NCI-H1930 (cell line): ENCODE measurements around the gene LCP2.

Source experiments
- DNase-seq, 2 experiments: peaks; one replicate each; lab custom pipeline; 2025; lab: John Stamatoyannopoulos, UW

LCP2 gene

DNA sequence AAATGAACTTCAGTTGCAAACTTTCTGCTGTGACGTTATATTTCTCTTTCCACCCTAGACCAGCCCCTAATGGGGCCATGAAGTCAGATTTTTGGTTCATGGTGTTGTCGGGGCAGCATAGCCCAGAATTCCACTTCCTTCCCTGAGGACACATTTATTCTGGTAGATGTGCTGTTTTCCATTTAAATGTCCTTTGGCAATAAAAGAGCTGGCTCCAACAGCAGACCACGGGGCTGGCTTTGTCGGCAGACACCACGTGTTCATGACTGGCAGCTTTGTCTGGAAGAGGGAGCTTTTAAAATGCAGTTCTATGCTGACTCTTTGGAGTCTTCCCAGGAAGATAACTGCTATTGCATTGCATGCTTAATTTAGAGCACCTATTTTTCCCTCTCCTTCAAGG is 17.6 kb upstream of the LCP2 start:
- no peak for DNase-seq

DNA sequence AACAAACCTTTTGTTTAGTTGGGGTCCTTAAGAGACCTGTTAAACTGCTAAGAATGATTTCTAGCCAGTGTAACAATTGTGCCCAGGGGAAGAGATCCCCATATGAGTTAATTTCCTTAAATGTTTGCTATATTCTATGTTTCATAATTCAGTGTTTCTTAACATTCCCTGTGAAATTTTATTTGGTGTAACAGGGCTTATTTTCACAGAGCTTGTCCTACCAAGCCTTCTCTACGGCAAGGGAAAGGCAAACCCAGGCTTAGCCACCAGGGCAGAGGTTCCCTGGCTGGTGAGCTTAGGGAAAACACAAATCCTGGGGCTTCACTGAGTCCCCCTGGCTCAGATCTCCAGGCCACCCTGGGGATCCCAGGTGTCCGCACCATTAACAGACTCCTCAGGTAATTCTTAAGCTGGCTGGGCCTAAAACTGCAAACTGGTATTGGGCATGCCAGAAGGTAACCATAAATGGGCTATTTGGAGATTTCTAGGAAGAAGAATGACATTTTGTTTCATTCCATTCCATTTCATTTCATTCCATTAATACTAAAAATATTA is 17.0 kb upstream of the LCP2 start:
- no peak for DNase-seq

DNA sequence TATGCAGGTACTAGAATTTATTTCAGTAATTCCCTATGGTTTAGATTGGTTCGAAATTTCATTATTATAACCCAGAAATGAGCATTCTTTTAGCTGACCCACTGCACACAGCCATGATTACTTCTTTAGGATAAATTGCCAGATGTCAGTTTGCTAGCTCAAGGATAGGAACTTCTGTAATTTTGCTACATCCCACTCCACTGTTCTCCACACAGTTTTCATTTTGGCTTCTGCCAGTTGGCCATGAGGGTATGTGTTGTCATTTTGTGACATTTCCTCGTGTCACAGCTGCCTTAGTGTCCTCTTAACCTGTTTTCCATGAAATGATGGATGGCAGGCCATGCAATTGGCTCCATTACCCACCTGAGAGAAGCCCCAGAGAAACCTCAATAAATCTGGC is 16.2 kb upstream of the LCP2 start:
- no peak for DNase-seq

DNA sequence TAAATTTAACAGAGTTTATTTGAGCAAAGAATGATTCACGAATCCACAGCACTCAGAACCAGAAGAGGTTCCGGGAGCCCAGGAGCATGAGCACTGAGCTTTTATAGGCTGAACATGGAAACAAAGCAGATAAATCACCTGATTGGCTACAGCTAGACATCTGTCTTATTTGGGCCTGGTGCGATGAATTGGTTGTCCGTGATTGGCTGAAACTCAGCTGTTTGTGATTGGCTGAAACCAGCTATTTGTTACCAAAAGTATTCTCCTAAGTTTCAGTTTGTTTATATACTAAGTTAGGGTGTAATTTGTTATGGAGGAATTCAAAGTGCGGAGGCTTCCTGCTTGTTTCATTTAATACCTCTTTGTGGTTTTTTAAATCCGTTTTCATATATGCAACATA is 15.8 kb upstream of the LCP2 start:
- DNase-seq, result no peak

DNA sequence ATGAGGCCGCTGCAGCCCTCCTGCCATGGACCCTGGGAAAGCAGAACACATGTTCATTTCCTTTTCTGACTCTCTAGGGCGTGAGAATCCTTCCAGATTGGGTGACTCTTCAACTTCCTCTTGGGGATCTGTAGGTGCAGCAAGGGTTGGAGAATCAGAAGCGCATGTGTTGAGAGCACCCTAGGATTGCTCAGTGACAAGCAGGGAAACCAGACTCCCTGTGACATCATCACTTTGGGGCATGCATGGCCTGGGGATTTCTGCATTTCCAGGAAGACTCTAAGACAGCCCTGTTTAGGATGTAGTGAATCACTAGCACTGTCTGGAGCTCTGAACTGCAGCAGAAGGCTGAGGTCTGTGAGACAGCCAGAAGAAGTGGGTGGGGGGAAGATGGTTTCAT is 15.1 kb upstream of the LCP2 start:
- no peak for DNase-seq

DNA sequence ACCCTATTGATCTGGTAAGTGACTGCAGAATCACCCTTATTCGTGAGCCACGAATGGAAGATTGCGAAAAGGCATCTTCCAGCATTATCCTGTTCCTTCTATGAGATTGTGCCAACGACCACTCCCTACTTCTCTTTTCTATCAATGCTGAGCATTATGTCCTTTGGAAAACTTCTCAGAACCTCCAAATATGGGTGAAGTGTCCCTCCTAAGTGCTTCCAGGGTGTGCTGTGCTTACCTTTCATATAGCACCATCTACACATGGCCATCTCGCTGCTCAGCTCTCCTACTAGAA is 14.7 kb upstream of the LCP2 start:
- no peak for DNase-seq

DNA sequence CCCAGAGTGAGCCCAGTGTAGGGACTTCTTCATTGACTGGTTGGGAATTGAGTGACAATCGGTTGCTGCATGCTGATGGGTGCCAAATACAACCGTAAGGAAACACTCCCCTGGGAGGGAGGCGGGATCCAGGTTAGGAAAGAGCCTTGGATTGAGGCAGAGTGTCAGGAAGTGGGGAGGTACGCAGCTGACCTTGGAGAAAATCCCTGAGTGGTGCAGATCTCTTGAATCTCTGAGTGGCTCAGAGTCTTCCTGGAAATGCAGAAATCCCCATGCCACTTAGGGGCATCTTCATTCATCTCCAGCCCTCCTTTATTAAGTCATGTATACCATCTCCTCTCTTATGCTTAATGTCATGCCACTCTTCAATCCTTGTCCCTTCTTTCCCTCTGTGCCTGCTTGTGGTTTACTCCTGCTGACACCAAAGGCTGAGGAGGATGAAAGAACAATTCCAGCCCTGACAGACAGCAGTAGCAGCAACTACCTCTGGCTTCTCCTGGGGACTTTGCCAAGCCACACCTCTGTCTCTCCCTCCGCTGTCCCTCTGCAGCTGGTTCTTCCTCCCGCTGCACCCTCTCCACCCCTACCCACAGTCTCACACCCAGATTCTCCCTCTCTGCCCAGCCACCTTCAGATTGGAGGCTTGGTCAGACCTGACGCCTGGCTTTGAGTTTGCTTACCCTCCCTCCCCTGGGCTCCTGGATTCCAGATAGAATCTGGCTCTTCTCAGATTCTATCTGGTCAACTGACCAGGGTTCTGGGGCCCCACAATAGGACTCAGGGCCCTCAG is 14.1 kb upstream of the LCP2 start:
- DNase-seq, result no peak

DNA sequence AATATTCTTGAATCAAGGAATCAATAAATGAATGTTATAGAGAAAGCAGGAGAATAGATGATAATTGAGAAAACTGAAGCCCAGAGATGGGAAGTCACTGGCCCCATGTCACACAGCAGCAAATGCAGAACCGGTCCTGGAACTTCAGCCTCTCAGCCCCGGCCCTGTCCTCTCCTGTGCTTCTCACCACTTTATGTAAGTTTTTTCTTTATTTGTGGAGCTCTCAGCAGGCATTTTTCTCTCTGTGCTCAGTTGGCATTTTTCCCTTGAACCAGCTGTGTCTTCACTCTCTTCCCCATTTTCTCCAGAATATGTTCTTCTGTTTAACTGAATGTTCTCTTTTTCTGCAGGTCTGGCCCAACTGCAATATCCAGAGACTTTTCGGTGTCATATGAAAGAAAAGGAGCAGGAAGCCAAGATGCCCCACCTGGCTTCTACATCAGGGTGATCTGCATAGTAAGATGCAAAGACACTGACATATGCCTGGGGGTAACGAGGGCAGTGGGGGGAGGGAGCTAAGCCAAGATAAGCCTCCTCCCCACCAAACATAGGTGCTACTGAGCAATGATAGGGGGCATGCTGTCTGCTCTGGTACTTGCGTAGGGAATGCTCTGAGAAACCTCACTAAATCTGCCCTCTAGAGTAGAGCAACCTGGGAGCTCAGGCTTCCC is 12.8 kb upstream of the LCP2 start:
- DNase-seq, result no peak

DNA sequence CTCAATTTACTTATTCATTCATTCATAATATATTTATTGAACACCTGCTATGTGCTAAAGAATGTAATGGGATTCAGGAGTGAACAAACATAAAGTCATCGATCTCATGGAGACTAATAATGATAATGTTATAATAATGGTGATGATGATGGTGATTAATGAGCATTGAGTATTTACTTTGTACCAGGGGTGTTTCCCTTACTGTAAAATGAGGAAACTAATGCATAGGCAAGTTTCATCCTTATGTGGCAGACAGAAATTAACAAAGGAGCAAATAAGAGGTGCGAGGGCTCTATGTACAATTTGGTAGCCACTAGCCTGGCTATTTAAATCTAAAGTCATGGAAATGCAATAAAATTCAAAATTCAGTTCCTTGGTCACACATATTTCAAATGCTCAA is 11.1 kb upstream of the LCP2 start:
- DNase-seq, result no peak

DNA sequence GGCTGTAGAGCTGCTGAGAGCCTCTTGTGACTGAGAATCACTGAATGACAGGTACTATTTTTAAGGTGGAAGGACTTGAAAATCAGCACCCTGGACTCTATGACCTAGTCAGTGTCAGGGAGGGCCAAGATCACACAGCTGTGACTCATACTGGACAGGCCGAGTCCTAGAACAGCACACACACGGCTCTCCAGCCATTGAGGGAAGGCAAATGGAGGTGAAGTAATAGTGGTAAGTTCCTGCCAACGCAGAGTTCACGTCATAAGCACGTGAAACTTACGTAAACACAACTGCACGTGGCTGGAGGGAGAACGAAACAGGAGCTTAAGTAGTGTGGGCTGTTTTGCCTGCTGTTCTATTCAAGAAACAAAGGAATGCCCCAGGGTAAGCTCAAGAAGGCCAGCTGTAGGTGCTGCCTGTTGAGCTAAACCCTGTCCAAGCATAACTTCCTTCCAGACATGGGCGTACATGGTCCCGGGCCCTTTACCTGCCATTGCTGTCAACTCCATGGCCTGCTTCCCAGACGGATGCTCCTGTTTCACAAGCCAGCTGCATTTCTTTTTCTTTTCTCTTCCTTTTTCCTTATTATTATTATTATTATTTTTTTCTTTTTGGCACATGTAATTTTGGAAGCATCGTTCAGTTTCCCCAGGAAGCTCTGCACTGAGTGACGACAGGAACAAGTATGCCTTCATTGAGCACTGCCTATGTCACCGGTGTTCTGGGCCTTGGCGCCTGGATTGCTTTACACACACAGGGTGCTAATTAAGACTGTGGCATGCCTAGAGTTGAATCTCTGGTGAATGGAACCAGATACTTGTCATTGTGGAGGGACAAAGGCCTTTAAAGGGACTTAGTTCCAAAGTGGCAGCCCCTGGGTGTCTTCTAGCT is 10.2 kb upstream of the LCP2 start:
- no peak for DNase-seq

DNA sequence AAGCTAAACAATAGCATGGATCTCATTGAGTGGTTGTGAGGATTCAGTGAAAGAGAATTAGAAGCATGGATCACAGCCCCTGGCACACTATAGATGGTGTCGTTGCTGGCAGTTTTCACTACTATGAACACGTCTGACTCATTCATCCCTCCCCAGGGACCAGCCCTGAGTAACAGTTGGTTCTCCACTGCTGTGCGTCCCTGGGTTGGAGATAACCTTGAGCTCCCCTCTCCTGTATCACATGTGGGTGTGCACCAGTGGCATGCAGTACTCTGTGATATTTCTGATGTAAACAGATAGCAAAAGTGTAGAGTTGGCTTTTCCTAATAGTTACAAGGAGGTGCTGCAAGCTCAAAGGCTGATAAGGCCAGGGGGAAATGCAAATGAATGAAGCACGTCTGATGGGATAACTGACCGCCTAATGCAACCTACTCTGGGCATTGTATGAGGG is 8.8 kb upstream of the LCP2 start:
- DNase-seq, result no peak

DNA sequence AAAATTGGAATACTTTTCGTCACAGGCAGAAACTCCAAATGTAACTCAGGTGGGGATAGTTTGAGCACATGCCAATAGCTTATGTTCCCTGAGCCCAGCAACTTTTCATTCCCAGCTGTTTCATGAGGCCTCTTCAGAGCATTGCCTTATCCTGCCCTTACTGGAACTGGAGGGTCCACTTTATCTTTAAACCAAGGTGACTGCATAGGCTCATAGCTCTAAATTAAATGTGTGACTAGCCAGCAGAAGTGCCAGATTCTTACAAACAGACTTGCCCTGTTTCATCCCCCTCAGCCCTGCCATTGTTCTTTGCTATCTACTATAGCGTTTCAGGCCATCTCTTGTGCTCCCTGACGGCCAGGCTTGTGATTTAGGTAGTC is 8.1 kb upstream of the LCP2 start:
- DNase-seq, result no peak

DNA sequence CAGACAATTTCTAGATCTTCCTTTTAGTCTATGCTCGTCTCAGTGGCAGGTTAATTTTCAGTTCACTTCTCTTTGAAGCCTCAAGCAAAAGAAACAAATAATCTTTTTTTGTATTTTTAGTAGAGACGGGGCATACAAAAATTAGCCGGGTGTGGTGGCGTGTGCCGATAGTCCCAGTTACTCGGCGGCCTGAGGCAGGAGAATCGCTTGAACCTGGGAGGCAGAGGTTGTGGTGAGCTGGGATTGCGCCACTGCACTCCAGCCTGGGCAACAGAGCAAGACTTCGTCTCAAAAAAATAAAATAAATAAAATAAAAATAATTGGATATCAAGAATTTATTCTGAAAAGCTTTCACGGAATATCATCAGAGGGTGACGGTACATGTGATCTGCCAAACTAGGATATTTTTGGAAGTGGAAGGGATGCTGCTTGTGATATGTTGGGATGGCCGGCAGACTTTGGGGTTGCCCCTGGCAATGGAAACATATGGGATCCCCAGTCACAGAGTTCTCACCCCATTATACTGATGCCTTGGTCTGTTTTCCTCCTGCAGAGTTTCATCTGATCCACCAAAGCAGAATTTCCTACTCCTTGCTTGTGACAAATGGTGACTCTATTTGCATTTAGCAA is 7.6 kb upstream of the LCP2 start:
- DNase-seq, result no peak

DNA sequence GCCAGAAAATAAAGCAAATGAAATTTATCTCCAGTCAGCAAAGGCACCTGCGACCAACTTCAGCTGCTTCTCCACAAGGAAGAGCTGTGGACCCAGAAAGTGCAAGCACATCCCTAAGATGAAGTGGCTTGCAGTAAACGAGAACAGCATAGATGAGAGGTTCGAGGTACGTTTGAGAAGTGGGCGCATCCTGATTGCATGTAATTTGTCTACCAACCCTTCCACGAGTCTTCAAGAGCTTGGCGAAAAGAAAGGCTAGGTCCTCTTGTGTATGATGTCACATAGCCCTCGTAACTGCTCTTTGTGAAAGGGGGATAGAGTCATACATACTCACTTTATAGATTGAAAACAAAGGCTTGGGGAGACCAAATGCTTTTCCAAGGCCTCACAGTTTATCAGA is 6.0 kb upstream of the LCP2 start:
- no peak for DNase-seq

DNA sequence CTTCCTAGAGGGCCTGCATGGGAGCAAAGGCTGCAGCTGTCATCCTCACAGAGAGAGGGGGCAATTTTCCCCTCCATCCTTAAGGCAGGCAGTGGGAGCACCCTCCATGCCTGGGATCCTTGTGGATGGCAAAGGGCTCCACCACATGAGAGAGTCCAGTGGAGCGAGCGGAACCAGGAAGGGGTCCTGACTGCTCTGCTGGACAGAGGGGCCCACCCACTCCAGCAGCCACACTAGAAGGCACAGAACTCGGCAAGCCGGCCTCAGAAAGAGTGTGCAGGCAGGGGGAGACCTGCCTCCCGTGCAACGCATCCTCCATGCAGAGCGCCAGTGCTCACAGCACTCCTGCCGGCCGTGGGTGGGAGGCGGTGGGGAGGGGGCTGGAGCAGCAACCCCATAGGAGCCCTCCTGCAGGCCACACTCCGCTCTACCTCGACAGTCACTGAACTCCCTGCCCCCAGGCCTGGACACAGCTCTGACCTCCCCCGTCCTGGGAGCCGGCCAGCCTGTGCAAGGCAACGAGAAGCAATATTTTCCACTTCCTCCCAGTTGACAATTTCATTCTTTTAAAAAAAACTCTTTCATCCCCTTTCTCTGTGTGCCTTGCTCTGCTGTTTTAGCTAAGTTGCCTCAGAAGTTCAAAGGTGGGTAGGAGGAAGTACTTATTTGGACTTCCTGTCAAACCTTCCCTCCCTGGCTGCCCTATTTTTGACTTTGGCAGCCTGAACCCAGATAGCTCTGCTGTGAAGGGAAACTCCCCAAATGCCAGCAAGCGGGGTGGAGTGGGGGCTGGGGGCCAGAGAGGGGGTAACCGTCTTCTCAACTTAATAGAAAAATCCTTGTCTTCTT is 5.3 kb upstream of the LCP2 start:
- no peak for DNase-seq

DNA sequence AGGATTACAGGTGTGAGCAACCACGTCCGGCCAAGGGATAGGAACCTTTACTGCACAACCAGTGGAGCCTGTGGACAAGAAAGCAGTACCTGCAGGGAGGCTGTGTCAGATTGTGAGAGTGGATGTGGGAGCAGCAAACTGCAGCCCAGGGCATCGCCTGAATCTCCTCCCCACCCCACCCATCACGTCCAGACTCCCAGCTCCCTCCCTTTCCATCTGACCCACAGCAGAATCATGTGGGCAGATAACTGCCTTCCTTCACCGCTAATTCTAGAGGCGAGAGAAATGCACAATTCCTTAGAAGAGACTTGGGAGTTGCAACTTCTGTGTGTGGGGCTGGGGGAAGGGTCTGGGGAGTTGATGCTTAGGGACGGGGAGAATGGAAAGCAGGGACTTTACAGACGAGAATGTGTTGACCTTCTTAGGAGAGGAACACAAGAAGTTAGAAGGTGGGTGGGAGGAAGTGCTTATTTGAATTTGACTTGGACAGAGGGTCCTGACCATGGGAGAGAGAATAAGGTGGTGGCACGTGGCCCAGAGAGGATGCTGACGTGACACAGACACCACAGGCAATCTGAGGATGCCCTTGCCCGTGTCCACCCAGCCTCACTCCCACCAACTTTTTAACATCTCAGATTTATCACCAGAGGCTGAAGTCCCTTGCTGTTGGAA is 4.5 kb upstream of the LCP2 start:
- DNase-seq, result no peak

DNA sequence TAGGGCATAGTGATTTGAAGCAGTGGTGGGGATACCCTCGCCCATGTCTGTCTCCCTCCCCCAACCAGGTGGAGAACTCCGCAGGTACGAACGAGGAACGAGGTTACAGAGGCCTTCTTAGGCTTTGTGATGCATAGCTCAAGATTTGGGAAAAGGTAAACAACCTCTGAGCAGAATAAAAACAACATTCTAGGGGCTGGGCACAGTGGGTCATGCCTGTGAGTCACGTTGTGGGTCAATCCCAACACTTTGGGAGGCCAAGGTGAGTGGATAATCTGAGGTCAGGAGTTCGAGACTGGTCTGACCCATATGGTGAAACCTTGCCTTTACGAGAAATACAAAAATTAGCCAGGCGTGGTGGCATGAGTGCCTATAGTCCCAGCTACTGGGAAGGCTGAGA is 3.6 kb upstream of the LCP2 start:
- DNase-seq, result no peak

DNA sequence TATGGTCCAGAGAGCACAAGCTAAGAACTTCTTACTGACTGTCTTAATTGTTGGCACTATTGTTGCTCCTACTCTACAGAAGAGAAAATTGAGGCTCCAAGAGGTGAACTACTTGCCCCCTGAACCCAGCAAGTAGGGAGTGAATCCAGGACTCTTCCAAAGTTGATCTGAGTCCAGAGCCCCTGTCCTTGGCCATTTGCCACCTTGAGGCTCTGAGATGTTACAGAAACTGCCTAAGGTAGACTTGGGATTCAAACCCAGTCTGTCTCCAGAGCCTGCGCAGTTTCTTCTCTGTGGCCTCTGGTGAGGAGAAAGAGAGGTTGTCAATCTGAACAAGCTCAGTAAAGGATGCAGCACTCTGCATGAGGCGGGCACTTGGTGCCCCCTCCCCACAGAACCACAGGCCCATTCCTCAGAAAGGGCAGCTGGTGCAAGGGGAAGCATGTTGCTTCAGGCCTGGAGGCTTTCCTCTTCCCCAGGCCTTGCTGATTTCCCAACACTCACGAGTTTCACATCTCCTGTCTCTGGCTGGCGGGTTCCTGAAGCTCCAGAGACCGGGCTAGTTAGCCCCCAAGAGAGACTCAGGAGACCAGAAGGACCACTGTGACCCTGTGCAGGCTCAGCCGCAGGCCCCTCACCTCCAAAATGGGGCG is 2.9 kb upstream of the LCP2 start:
- no peak for DNase-seq

DNA sequence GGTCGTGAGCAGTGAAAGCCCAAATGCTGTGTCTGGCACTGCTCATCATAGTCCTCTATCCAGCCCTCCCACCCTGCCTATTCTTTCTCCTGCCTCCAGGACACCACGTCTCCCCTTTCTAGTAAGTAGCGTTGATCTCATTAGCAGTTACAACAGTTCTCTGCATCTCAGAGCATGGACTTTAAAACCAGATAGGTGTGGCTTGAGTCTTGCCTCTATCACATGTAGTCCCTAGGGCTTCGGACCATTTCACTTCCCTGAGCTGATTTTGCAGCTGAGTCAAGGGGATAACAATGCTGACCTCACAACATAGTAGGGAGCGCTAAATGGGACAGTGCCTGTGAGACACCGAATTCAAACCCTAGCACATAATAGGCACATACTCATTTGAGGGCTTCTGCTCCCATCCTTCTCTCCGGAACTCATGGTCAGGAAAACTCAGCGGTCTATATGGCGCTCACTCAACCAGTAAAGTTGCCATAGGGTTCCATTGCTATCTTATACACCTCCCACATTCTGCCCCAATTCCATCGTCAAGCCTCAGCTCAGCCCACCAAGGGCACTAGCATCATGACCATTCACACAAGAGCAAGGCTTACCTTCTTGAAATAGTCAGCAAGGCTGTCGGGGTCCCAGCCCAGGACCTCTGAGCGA is 515 bp downstream of the LCP2 start:
- DNase-seq, result no peak
